Activated CD8-positive, alpha-beta memory T cell treated with anti-CD3 and anti-CD28 coated beads, Interleukin-2, amount 50 U/mL, for 4 hours (primary cell): ENCODE data around the gene GLUD2.
"Not testable (repeated sequence)": the region's sequence is repeated elsewhere in the genome, so short reads cannot be mapped to it uniquely, and the experiment has no call there.

Experiments
- DNase-seq: peaks from one replicate; pipeline ENCODE4 v3.0.0-alpha.2; 2020

The GLUD2 gene

GRCh38 chrX:121047441-121048419 is at the start of gene GLUD2:
TSS of gene GLUD2 (plus strand) at chrX:121047610. CDS start at chrX:121047685, 75 bp downstream.
- not testable (repeated sequence) for DNase-seq

DNA sequence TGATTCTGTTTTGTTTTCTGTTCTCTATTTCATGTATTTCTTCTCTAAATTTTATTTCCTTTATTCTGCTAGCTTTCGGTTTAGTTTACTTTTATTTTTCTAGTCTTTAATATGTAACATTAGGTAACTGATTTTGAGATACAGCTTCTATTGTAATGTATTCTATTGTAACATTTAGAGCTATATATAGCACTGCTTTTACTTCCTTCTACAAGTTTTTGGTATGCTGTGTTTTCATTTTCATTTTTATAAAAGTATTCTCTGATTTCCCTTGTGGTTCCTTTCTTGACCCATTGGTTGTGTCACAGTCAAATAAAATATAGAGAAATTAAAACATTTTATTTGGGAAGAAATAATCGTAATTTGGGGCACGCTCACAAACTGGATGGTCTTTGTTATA is 48.0 kb upstream of the GLUD2 start:
- DNase-seq = no peak

- DNase-seq = no peak
These were observed 46.8 kb upstream of the GLUD2 start for GRCh38 chrX:121000589-121000988.

DNA sequence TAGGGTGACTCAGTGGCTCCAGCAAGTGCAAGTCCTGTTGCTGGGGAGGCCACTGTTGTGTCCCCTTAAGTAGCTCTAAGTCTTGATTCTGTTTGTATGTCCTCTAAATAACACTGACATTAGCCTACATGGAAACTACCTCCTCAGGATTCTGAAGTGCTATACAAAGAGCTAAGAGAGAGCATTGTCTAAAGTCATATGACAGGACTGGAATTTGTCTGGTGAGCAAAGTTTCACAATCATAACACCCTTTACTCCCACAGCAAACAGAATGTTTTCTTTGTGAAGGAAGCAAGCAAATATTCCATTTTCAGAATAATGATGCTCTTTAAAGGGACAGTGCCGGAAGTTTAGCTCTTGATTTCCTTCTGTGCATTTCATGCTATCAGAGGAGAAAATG is 38.5 kb upstream of the GLUD2 start:
- DNase-seq = no peak

GRCh38 chrX:121009764-121010163 is 37.6 kb upstream of the GLUD2 start:
- no peak for DNase-seq

GRCh38 chrX:121010218-121010617 is 37.2 kb upstream of the GLUD2 start:
- no peak for DNase-seq

DNA sequence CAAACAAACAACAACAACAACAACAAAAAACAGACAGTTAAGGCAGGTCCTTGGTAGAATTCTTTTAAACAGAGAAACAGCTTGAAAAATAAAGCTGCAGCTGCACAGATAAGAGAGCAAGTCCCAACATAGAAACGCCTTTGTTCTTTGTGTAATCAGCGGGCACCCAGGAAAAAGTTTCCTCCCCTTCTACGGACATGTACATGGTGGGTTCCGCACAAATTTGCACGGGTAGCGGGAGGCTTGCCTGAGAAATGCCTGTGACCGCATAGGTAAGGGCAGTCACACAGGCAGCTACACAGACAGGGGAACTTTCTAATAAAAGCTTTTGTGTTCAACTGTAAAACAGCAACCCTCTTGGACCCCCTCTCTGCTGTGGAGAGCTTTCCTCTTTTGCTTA is 36.2 kb upstream of the GLUD2 start:
- no peak for DNase-seq

- DNase-seq = no peak
These were observed 33.4 kb upstream of the GLUD2 start for GRCh38 chrX:121013897-121014455.

GRCh38 chrX:121014826-121015225 is 32.6 kb upstream of the GLUD2 start:
- no peak for DNase-seq

DNA sequence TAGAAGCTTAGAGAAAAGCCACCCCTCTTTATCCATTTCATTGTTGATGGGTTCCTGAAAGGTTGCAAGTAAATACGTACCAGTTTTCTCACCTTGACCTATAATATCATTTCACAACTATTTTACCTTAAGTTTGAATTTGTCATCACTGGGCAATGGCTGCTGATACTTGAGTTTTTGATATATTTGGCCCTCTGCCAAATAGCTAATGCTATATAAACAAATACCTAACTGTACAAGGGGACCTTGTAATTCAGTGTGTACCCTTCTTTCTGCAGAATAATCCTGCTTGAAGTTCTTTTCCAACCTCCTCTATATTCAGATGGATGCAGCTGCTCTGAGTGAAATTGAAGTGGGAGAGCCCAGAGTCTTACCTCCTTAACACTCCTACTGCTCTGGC is 19.0 kb upstream of the GLUD2 start:
- no peak for DNase-seq

- DNase-seq = no peak
These were observed 17.3 kb upstream of the GLUD2 start for GRCh38 chrX:121030083-121030482.

DNA sequence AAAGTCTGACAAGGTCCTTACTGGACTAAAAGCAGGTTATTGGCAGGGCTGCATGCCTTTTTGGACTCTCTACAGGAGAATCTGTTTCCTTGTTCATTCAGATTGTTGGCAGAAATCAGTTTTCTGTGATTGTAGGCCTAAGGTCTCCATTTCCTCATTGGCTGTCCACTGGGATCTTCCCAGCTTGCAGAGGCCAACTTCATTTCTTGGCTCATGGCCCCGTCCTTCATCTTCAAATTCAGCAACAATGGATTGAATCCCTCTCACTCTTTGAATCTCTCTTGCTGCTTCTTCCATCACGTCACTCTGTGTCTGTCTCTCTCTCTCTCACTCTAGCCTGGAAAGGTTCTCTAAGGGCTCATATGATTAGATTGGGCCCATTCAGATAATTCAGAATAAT is 14.9 kb upstream of the GLUD2 start:
- DNase-seq = no peak

GRCh38 chrX:121036137-121036536 is 11.3 kb upstream of the GLUD2 start:
- DNase-seq = no peak

DNA sequence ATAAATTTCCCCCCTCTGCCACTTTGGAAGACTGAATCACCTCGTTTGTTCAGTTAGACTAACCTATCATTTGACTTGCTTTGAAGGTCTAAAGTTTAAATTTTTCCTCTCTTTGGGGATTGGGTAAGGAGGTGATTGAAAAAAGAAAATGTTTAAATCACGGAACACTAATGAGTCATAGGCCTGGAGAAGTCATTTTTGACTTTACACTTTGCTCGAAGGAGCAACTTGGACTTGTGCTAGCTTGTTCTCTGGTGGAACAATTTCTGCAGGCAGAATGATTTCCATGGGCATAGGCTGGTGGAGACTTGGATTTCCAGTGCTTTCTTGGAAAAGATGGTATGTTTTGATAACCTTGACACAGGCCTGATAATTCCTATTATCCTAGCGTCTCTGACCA is 10.5 kb upstream of the GLUD2 start:
- DNase-seq = no peak

GRCh38 chrX:121050781-121051180 is 3.4 kb downstream of the GLUD2 start:
- no peak for DNase-seq

GRCh38 chrX:121052122-121052521 is 4.7 kb downstream of the GLUD2 start:
- DNase-seq = no peak

DNA sequence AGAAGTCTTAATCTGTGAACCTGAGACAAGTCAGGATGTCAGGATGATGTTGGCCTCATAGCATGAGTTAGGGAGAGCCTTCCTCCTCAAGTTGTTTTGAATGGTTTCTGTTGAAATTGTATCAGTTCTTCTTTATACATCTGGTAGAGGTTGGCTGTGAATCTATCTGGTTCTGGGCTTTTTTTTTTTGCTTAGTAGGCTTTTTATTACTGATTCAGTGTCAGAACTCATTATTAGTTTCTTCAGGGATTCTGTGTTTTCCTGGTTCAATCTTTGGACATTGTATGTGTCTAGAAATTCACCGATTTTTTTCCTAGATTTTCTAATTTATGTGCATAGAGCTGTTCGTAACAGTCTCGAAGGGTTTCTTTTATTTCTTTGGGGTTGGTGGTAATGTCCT is 14.9 kb downstream of the GLUD2 start:
- no peak for DNase-seq

DNA sequence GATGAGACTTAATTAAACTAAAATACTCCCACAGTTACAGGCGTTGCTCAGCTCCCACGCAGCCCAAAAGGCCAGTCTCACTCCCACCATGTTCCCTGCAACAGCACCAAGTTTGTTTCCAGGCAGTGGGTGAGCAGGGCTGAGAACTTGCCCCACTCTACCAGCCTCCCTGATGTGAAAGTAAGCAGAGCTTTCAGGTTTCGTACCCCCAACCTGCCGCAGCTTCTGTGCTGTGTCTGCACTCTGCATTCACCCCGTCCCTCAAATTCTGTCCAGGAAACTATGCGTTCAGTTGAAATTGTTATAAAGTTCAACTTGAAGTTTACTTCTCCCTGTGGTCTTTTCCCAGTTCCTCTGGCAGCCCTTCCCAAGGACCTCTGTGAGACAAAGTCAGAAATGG is 17.2 kb downstream of the GLUD2 start:
- no peak for DNase-seq

DNA sequence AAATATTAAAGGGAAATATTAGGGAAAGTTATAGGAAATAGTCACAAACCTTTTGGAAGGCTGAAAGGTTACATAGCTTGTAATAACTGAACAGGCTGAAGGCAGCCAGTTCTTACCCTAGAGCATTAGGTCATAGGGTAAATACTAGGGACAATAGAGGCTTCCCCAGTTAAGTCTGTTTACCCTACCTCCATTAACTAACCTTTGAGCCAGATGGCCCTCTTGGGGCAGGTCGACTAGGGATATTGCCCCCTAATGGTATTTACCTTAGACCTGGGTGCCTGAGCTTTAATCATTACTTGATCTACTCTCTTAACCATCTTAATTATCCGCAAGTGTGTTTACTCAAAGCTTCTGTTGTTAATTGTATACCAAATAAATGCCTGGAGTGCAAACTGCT is 36.8 kb downstream of the GLUD2 start:
- not testable (repeated sequence) for DNase-seq

- no peak for DNase-seq
These were observed 37.6 kb downstream of the GLUD2 start for GRCh38 chrX:121084903-121085611.

GRCh38 chrX:121085612-121086010 is 38.2 kb downstream of the GLUD2 start:
- DNase-seq = no peak

- DNase-seq = no peak
These were observed 45.6 kb downstream of the GLUD2 start for GRCh38 chrX:121093011-121093410.
